ENCODE measurements around the gene PLXNA4. TPM values are rescaled to one million over a fixed set of nuclear protein-coding genes. Genes with fewer than 3 reads are reported as not detected.

PLXNA4 gene
- total RNA-seq, 1 experiment from 2014 or later, result not detected

DNA sequence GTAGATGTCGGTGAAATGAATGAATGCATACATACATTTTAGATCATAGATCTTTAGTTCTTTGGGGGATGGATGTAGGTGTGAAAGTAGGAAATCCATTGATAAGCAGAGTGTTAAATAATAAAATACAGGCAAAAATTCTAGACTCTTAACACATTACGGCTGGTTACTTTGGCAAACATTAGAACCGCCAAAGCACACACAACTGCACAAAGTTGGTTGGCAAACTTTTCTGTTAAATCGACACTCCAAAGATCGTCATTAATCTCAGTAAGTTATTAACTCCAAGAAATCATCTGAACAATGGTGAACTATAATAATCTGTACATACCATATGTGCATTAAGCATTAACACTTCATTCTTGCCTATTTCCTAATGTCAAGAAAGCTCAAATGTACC, 231.2 kb downstream of the PLXNA4 start:
- no TSS peak for BruUV-seq (replicated peaks)
- no peak for TF ChIP-seq ZFX (IDR thresholded peaks at IDR 0.05)
- no peak for TF ChIP-seq RAD21 (IDR thresholded peaks at IDR 0.05; ENCODE audit: low read depth)
- Histone ChIP-seq H3K4me3 (replicated peaks in 1 of 2; ENCODE audit: low read depth in 1 of 2, low read length in 2 of 2) (no peak overlapping the region), H3K4me2 (ENCODE audit: low read length) (no peak overlapping the region), H3K27ac (ENCODE audit: low read depth, low read length) (no peak overlapping the region), H4K20me1 (ENCODE audit: insufficient read depth) (no peaks in the 10 kb centered on the region), H3K9ac (ENCODE audit: low read length) (no peak overlapping the region), H3K9me3 (ENCODE audit: control insufficient read depth in 1 of 2, insufficient read depth in 1 of 2, low read depth in 1 of 2, low read length in 2 of 2) (no peaks in the 10 kb centered on the region), H3K36me3 (ENCODE audit: control insufficient read depth in 1 of 2, insufficient read depth in 2 of 2, low read length in 2 of 2) (no peaks in the 10 kb centered on the region), H3K9me2 (ENCODE audit: insufficient read depth) (no peaks in the 10 kb centered on the region), H3K79me2 (ENCODE audit: insufficient read depth, low read length) (no peaks in the 10 kb centered on the region), H3K4me1 (ENCODE audit: control insufficient read depth in 1 of 2, insufficient read depth in 2 of 2, low read length in 2 of 2) (no peaks in the 10 kb centered on the region), H2AFZ (ENCODE audit: low read depth, low read length, poor library complexity, severe bottlenecking) (no peak overlapping the region), H3K27me3 (ENCODE audit: insufficient read depth, low read length) (peaks cover 55% of the 10 kb centered on the region)
- no peak for ATAC-seq
- POLR2A ChIA-PET, result interaction anchor here (0.7 kb wide), 1 partner anchor 10 kb away, joined by 3 read pairs; no protein-coding TSS in a partner anchor
- CTCF ChIA-PET, result no interaction called here
- RAD21 ChIA-PET (ENCODE audit: low non-redundant PET in 1 of 2, low total read pairs in 2 of 2, uncharacterized antibody in 2 of 2, unreplicated experiment in 2 of 2), result no interaction called here
- intact Hi-C loops (cut with micrococcal nuclease), result no loop called here
- no peak for DNase-seq (ENCODE audit: low read depth, low spot score)

DNA sequence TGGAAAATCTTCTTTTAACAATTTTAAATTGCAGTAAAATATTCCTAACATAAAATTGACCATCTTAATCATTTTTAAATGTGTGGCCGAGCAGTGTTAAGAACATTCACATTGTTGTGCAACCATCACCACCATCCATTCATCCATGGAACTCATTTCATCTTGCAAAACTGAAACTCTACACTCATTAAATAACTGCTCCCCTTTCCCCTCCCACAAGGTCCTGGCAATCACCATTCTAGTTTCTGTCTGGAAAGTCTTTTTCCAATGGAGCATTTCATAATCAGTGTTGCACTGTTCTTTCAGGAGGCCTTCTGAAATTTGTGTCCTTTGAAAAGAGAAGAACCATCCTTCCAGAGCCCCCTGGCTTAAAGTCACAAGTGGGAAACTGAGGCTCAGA, 233.1 kb downstream of the PLXNA4 start:
- ChIA-PET RAD21 (ENCODE audit: low non-redundant PET in 1 of 2, low total read pairs in 2 of 2, uncharacterized antibody in 2 of 2, unreplicated experiment in 2 of 2) (no interaction called here), POLR2A (no interaction called here), CTCF (no interaction called here)
- no TSS peak for BruUV-seq (replicated peaks)
- no peak for DNase-seq (ENCODE audit: low read depth, low spot score)
- H3K9me3 ChIP-seq (ENCODE audit: control insufficient read depth in 1 of 2, insufficient read depth in 1 of 2, low read depth in 1 of 2, low read length in 2 of 2), result no peaks in the 10 kb centered on the region
- no peak overlapping the region for H2AFZ ChIP-seq (ENCODE audit: low read depth, low read length, poor library complexity, severe bottlenecking)
- no peak for ATAC-seq
- H3K36me3 ChIP-seq (ENCODE audit: control insufficient read depth in 1 of 2, insufficient read depth in 2 of 2, low read length in 2 of 2), result no peaks in the 10 kb centered on the region
- peaks cover 46% of the 10 kb centered on the region for H3K27me3 ChIP-seq (ENCODE audit: insufficient read depth, low read length)
- intact Hi-C loops (cut with micrococcal nuclease), result no loop called here
- no peak overlapping the region for H3K27ac ChIP-seq (ENCODE audit: low read depth, low read length)
- no peak overlapping the region for H3K9ac ChIP-seq (ENCODE audit: low read length)
- no peaks in the 10 kb centered on the region for H3K79me2 ChIP-seq (ENCODE audit: insufficient read depth, low read length)
- no peaks in the 10 kb centered on the region for H4K20me1 ChIP-seq (ENCODE audit: insufficient read depth)
- no peaks in the 10 kb centered on the region for H3K4me1 ChIP-seq (ENCODE audit: control insufficient read depth in 1 of 2, insufficient read depth in 2 of 2, low read length in 2 of 2)
- H3K4me3 ChIP-seq (replicated peaks in 1 of 2; ENCODE audit: low read depth in 1 of 2, low read length in 2 of 2), result no peak overlapping the region
- no peak overlapping the region for H3K4me2 ChIP-seq (ENCODE audit: low read length)
- H3K9me2 ChIP-seq (ENCODE audit: insufficient read depth), result no peaks in the 10 kb centered on the region
- TF ChIP-seq EGR1 (IDR thresholded peaks at IDR 0.05; ENCODE audit: low read depth) (no peak), ELF1 (IDR thresholded peaks at IDR 0.05; ENCODE audit: borderline replicate concordance, low read depth) (no peak), SRF (IDR thresholded peaks at IDR 0.05; ENCODE audit: low read depth) (no peak), EZH2 (IDR thresholded peaks at IDR 0.05) (no peak), CBX3 (IDR thresholded peaks at IDR 0.05; ENCODE audit: low read depth) (no peak), YY1 (IDR thresholded peaks at IDR 0.05; ENCODE audit: extremely low read depth, insufficient replicate concordance, low read depth, low read length) (no peak), RAD21 (IDR thresholded peaks at IDR 0.05; ENCODE audit: low read depth) (no peak), SP1 (IDR thresholded peaks at IDR 0.05; ENCODE audit: low read depth) (no peak), ZNF274 (IDR thresholded peaks at IDR 0.05; ENCODE audit: low read depth, low read length) (no peak), POLR2A (IDR thresholded peaks at IDR 0.05; ENCODE audit: borderline replicate concordance, extremely low read depth, insufficient read depth, insufficient read length) (no peak), ZFX (IDR thresholded peaks at IDR 0.05) (no peak), POLR2AphosphoS5 (IDR thresholded peaks at IDR 0.05; ENCODE audit: low read depth, low read length) (no peak)
- TF ChIP-seq, protein P1, sequence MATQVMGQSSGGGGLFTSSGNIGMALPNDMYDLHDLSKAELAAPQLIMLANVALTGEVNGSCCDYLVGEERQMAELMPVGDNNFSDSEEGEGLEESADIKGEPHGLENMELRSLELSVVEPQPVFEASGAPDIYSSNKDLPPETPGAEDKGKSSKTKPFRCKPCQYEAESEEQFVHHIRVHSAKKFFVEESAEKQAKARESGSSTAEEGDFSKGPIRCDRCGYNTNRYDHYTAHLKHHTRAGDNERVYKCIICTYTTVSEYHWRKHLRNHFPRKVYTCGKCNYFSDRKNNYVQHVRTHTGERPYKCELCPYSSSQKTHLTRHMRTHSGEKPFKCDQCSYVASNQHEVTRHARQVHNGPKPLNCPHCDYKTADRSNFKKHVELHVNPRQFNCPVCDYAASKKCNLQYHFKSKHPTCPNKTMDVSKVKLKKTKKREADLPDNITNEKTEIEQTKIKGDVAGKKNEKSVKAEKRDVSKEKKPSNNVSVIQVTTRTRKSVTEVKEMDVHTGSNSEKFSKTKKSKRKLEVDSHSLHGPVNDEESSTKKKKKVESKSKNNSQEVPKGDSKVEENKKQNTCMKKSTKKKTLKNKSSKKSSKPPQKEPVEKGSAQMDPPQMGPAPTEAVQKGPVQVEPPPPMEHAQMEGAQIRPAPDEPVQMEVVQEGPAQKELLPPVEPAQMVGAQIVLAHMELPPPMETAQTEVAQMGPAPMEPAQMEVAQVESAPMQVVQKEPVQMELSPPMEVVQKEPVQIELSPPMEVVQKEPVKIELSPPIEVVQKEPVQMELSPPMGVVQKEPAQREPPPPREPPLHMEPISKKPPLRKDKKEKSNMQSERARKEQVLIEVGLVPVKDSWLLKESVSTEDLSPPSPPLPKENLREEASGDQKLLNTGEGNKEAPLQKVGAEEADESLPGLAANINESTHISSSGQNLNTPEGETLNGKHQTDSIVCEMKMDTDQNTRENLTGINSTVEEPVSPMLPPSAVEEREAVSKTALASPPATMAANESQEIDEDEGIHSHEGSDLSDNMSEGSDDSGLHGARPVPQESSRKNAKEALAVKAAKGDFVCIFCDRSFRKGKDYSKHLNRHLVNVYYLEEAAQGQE (IDR thresholded peaks at IDR 0.05; ENCODE audit: low read depth), result no peak
- TF ChIP-seq, protein P2, sequence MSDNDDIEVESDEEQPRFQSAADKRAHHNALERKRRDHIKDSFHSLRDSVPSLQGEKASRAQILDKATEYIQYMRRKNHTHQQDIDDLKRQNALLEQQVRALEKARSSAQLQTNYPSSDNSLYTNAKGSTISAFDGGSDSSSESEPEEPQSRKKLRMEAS (IDR thresholded peaks at IDR 0.05), result no peak
